Peyer's patch (tissue), 4 donors: ENCODE results near the gene CEP63. TPM values are rescaled to one million over a fixed set of nuclear protein-coding genes. Genes with fewer than 3 reads are reported as not detected.
"Not testable (repeated sequence)": the region's sequence is repeated elsewhere in the genome, so short reads cannot be mapped to it uniquely, and the experiment has no call there.

ENCODE experiments used
- DNase-seq, 3 donors: peaks; one replicate each; pipeline ENCODE4 v3.0.0-alpha.2; 2017 to 2019
- H3K27ac ChIP-seq, 4 donors: fragments of 200-600 bp; sonication (generic); one replicate each; pipeline ENCODE4 v1.5.1; 2016 to 2019
- H3K27me3 ChIP-seq, 2 donors: fragments of 200-600 bp; sonication (generic); one replicate each; pipeline ENCODE4 v1.5.1; 2019
- H3K36me3 ChIP-seq, 3 donors: fragments of 200-600 bp; sonication (generic); one replicate each; pipeline ENCODE4 v1.5.1; 2016 to 2019
- H3K4me1 ChIP-seq, 4 donors: fragments of 200-600 bp; sonication (generic); one replicate each; pipeline ENCODE4 v1.5.1; 2016 to 2019
- H3K4me3 ChIP-seq, 4 donors: fragments of 200-600 bp; sonication (generic); 1 replicate in 3 of 4; 2 replicates in 1 of 4; pipeline ENCODE4 v1.5.1; 2016 to 2019; ENCODE audit warnings: mild to moderate bottlenecking in 1 of 4
- H3K9me3 ChIP-seq, 4 donors: fragments of 200-600 bp; sonication (generic); one replicate each; pipeline ENCODE4 v1.5.1; 2016 to 2019; ENCODE audit warnings: mild to moderate bottlenecking in 1 of 4
- CTCF ChIP-seq, 6 experiments: fragments of 450-650 bp in 4 of 6; fragments of 200-600 bp in 2 of 6; sonication (generic) in 1 of 6; IDR thresholded peaks; one replicate each; pipeline ENCODE4 v1.5.1; 2017 to 2019; ENCODE audit warnings: antibody characterized with exemption in 6 of 6, mild to moderate bottlenecking in 3 of 6, moderate library complexity in 1 of 6
- POLR2A ChIP-seq, 2 donors: fragments of 450-650 bp; IDR thresholded peaks; one replicate each; pipeline ENCODE4 v1.5.1; 2017; ENCODE audit warnings: antibody characterized with exemption in 2 of 2, mild to moderate bottlenecking in 2 of 2, moderate library complexity in 2 of 2
- total RNA-seq, 4 donors: library from RNA; depleted of rRNA; stranded (reverse); fragments of >200 nt; gene quantifications; one replicate each; pipeline ENCODE4 v1.1.0, GENCODE V29; 2016

CEP63 gene
- total RNA-seq, 4 donors from 2014 or later, result 13.3 to 67.7 (median 19.6) TPM

- no peaks in the 10 kb centered on the region for H3K27me3 ChIP-seq
- no peaks in the 10 kb centered on the region for H3K4me1 ChIP-seq
- no peak for TF ChIP-seq CTCF (IDR thresholded peaks at IDR 0.05)
- no peak for TF ChIP-seq POLR2A (IDR thresholded peaks at IDR 0.05)
- no peak overlapping the region for H3K4me3 ChIP-seq
- H3K9me3 ChIP-seq, result no peaks in the 10 kb centered on the region
- DNase-seq, result no peak
- no peak overlapping the region for H3K27ac ChIP-seq
- H3K36me3 ChIP-seq, result peaks cover 0 to 19% (median 0%) of the 10 kb centered on the region in 3 donors
Observed at GRCh38 chr3:134559591-134559990, 73.7 kb downstream of the CEP63 start.

- TF ChIP-seq CTCF (IDR thresholded peaks at IDR 0.05) (no peak), POLR2A (IDR thresholded peaks at IDR 0.05) (no peak)
- Histone ChIP-seq H3K4me1 (no peaks in the 10 kb centered on the region), H3K36me3 (peaks cover 0 to 19% (median 0%) of the 10 kb centered on the region in 3 donors), H3K27me3 (no peaks in the 10 kb centered on the region), H3K27ac (no peak overlapping the region), H3K4me3 (no peak overlapping the region), H3K9me3 (no peaks in the 10 kb centered on the region)
- DNase-seq, result no peak
Observed at GRCh38 chr3:134562055-134562454, 76.2 kb downstream of the CEP63 start.

GRCh38 chr3:134563601-134564000 lies 77.7 kb downstream of the CEP63 start:
- TF ChIP-seq POLR2A (IDR thresholded peaks at IDR 0.05) (no peak), CTCF (IDR thresholded peaks at IDR 0.05) (no peak)
- no peak for DNase-seq

GRCh38 chr3:134564991-134565390 lies 79.1 kb downstream of the CEP63 start:
- no peak overlapping the region for H3K4me3 ChIP-seq
- TF ChIP-seq CTCF (IDR thresholded peaks at IDR 0.05), result no peak
- no peak for TF ChIP-seq POLR2A (IDR thresholded peaks at IDR 0.05)
- H3K27ac ChIP-seq, result no peak overlapping the region
- no peaks in the 10 kb centered on the region for H3K27me3 ChIP-seq
- no peak for DNase-seq
- peaks cover 0 to 6% (median 0%) of the 10 kb centered on the region in 4 donors for H3K9me3 ChIP-seq
- no peaks in the 10 kb centered on the region for H3K4me1 ChIP-seq
- peaks cover 0 to 7% (median 0%) of the 10 kb centered on the region in 3 donors for H3K36me3 ChIP-seq

More at GRCh38 chr3:134563601-134564000, 77.7 kb downstream of the CEP63 start:
- no peaks in the 10 kb centered on the region for H3K9me3 ChIP-seq
- H3K27ac ChIP-seq, result no peak overlapping the region
- H3K36me3 ChIP-seq, result peaks cover 0 to 19% (median 0%) of the 10 kb centered on the region in 3 donors
- no peaks in the 10 kb centered on the region for H3K4me1 ChIP-seq
- H3K4me3 ChIP-seq, result no peak overlapping the region
- H3K27me3 ChIP-seq, result no peaks in the 10 kb centered on the region

GRCh38 chr3:134567605-134568004 lies 81.7 kb downstream of the CEP63 start:
- H3K4me3 ChIP-seq, result no peak overlapping the region
- H3K27me3 ChIP-seq, result no peaks in the 10 kb centered on the region
- H3K36me3 ChIP-seq, result no peaks in the 10 kb centered on the region
- DNase-seq, result no peak
- H3K9me3 ChIP-seq, result peaks cover 0 to 10% (median 0%) of the 10 kb centered on the region in 4 donors
- TF ChIP-seq CTCF (IDR thresholded peaks at IDR 0.05) (no peak), POLR2A (IDR thresholded peaks at IDR 0.05) (no peak)
- no peak overlapping the region for H3K27ac ChIP-seq
- H3K4me1 ChIP-seq, result no peaks in the 10 kb centered on the region

- Histone ChIP-seq H3K9me3 (peaks cover 0 to 10% (median 0%) of the 10 kb centered on the region in 4 donors), H3K27ac (no peak overlapping the region), H3K27me3 (no peaks in the 10 kb centered on the region), H3K36me3 (no peaks in the 10 kb centered on the region), H3K4me3 (no peak overlapping the region), H3K4me1 (no peaks in the 10 kb centered on the region)
- DNase-seq, result no peak
- TF ChIP-seq CTCF (IDR thresholded peaks at IDR 0.05) (no peak), POLR2A (IDR thresholded peaks at IDR 0.05) (no peak)
Observed at GRCh38 chr3:134568790-134569189, 82.9 kb downstream of the CEP63 start.

GRCh38 chr3:134569899-134570298 lies 84.0 kb downstream of the CEP63 start:
- H3K9me3 ChIP-seq, result peaks cover 0 to 10% (median 0%) of the 10 kb centered on the region in 4 donors
- DNase-seq, H3K27me3 ChIP-seq, H3K27ac ChIP-seq, H3K4me3 ChIP-seq, H3K4me1 ChIP-seq, H3K36me3 ChIP-seq: not testable (repeated sequence)
